ENCODE measurements around the gene OR7C1.
"Not testable (repeated sequence)": the region's sequence is repeated elsewhere in the genome, so short reads cannot be mapped to it uniquely, and the experiment has no call there.

OR7C1 gene

GRCh38 chr19:14784730-14785101 lies 50.3 kb downstream of the OR7C1 start:
- DNase-seq (ENCODE audit: low spot score): peak; percentile 32

GRCh38 chr19:14783410-14783998 lies 51.5 kb downstream of the OR7C1 start:
- not testable (repeated sequence) for DNase-seq (ENCODE audit: low spot score)

DNA sequence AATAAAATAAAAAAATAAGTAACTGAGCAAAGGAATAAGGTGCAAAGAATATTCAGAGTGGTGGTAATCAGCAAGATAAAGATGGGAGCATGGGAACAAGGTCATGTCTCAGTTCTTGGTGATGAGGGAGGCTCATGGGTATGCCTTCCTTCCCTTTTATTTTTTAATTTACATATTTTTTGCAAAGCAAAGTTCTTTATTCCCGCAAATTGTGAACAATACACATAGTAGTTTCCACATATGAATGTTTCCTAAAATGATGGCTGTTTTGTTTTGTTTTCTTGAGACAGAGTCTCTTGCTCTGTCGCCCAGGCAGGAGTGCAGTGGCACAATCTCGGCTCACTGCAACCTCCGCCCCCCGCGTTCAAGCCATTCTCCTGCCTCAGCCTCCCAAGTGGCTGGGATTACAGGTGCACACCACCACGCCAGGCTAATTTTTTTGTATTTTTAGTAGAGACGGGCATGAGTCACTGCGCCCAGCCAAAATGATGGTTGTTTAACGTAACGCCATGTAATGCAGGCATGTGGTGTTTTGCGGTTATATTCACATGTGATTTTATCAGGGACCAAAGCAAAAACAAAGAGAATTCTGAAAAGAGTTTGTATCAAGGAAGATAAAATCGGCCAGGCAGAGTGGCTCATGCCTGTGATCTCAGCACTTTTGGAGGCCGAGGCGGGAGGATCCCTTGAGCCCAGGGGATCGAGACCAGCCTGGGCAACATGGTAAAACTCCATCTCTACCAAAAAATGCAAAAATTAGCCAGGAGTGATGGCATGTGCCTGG lies 52.2 kb downstream of the OR7C1 start:
- no peak for DNase-seq (ENCODE audit: low spot score)

DNA sequence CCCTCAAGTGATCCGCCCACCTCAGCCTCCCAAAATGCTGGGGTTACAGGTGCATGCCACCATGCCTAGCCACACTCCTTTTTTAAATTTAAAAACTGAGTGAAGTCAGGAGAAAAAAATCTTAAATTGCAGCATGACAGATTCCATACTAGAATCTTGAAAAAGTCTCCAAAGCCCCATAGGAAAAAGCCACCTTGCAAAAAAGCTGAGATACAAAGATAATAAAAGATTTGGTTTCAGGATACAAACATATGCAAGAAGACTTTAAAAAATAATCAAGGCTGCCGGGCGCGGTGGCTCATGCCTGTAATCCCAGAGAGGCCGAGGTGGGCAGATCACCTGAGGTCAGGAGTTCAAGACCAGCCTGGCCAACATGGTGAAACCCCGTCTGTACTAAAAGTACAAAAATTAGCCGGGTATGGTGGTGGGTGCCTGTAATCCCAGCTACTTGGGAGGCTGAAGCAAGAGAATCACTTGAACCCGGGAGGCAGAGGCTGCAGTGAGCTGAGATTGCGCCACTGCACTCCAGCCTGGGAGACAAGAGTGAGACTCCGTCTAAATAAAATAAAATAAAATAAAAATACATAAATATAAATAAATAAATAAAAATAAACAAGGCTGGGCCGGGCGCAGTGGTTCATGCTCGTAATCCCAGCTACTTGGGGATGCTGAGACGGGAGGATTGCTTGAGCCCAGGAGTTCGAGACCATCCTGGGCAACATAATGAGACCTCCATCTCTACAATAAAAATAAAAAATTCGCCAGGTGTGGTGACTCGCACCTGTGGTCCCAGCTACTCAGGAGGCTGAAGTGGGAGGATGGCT lies 53.1 kb downstream of the OR7C1 start:
- DNase-seq (ENCODE audit: low spot score): not testable (repeated sequence)

DNA sequence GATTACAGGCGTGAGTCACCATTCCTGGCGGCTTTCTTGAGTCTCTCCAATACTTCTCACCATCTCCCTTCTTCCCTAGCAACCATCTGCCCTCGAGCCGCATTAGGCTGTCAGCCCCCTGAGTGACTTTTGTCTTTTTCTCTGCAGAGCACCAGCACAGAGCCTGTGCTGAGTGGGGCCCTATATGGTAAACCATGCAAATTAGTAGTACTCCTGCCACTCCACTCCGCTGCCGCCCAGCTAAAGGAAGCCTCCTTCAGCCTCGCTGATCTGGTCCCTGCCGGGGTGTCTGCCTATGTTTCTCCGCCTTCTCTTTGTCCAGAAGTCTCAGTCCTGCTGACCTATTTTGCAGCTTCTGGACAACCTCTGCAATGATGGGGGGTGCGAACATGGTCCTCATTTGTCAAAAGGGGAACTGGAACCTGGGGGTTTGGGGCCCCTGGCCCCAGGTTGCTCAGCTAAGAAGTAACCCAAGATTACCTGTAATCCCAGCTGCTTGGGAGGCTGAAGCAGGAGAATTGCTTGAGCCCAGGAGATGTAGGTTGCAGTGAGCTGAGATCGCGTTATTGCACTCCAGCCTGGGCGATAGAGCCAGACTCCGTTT lies 54.3 kb downstream of the OR7C1 start:
- DNase-seq (ENCODE audit: low spot score): not testable (repeated sequence)

DNA sequence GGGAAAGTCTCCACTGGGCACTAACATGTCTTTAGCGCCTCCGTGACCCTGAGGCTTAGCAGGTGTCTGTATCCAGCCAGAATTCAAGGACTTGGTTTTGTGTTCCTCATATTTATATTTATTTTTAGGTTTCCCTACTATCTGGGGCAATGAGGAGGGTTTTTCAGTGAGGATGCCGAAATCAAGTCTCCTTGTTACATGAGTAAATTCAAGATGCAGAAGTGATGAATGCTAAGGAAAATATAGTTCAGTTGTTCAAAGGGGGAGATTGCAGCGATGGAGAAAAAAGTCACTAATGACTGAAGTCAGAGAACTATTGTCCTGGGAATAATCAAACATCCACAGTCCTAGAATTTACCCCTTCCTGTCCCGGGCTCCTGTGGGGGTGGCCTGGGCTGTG lies 55.8 kb downstream of the OR7C1 start:
- DNase-seq (ENCODE audit: low spot score): no peak

DNA sequence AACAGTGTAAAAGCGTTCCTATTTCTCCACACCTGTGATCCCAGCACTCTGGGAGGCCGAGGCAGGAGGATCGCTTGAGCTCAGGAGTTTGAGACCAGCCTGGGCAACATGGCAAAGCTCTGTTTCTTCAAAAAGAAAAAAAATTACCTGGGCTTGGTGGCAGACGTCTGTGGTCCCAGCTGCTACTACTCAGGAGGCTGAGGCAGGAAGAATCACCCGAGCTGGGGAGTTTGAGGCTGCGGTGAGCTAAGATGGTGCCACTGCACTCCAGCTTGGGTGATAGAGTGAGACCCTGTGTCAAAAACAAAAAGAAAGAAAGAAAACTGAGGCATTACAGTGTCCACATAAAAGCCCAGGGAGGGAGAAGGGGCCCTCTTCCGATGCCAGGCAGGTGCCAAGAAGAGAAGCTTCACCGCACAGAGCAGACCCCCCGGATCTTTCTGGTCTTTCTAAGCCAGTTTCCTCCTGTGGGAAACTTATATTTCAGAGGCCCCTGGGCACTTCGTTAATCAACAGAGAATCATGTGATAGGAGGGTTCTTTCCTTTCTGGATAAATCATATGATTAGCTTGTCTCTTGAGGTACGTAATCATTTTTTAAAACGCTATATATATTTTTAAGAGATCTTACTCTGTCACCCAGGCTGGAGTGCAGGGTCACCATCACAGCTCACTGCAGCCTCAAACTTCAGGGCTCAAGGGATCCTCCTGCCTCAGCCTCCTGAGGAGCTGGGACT lies 56.7 kb downstream of the OR7C1 start, which contains the start of gene ADGRE2:
ADGRE2 (minus strand) TSS at position 451 of the 736 bp plus-strand sequence. CDS start 1,804 bp downstream, outside the sequence.
- not testable (repeated sequence) for DNase-seq (ENCODE audit: low spot score)

- not testable (repeated sequence) for DNase-seq (ENCODE audit: low spot score)
Observed at GRCh38 chr19:14777645-14778044, 57.3 kb downstream of the OR7C1 start.

GRCh38 chr19:14775869-14776586 lies 59.0 kb downstream of the OR7C1 start:
- DNase-seq (ENCODE audit: low spot score): no peak

DNA sequence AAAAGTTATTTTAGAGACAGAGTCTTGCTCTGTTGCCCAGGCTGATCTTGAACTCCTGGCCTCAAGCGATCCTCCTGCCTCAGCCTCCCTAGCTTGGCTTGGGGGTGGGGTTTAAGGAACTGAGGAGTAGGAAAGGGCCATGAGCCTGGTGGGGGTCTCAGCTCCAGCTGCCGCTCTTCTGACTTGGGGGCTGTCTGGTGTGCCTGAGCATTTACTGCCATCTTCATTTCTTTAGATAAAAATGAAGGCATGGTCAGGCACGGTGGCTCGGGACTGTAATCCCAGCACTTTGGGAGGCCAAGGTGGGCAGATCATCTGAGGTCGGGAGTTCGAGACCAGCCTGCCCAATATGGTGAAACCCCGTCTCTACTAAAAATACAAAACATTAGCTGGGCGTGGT lies 59.7 kb downstream of the OR7C1 start:
- not testable (repeated sequence) for DNase-seq (ENCODE audit: low spot score)

DNA sequence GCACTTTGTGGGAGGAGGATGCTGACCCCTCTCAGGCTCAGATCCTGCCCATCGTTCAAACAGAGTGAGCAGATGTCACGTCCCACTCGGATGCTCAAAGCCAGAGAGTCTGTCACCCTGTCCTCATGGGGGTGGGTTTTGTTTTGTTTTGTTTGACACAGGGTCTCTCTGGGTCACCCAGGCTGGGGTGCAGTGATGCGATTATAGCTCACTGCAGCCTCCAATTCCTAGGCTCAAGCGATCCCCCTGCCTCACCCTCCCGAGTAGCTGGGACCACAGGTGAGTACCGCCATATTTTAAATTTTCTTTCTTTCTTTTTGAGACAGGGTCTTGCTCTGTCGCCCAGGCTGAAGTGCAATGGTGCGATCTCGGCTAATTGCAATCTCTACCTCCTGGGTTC lies 60.6 kb downstream of the OR7C1 start:
- no peak for DNase-seq (ENCODE audit: low spot score)

DNA sequence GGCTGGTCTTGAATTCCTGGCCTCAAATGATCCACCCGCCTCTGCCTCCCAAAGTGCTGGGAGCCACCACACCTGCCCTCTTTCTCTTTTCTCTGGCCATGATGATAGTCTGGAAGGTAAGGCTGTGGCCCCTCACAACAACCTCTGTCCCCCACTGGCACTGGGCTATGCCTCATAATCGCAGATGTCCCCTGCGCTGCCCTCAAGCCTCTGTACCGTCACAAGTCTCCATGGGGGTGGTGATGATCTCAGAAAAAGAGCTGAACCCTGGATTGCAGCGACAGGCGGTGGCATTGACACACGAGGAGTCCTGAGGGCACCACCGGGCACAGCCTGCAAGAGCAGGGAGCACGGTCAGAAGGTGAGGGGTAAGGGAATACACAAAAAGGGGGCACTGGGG lies 61.3 kb downstream of the OR7C1 start:
- DNase-seq (ENCODE audit: low spot score): not testable (repeated sequence)

DNA sequence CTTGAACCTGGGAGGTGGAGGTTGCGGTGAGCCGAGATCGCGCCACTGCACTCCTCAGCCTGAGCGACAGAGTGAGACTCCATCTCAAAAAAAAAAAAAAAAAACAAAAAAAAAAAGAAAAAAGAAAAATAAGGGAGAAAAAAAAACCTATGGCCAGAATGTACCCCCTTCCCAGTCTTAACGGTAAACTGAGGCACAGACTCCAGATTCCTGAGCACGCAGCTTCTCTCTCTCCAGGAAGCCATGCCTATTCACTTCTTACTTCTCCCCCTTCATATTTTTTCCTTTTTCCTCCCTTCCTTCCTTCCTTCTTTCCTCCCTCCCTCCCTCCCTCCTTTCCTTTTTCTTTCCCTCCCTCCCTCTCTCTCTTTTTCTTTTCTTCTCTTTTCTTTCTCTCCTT lies 62.0 kb downstream of the OR7C1 start:
- no peak for DNase-seq (ENCODE audit: low spot score)

- DNase-seq (ENCODE audit: low spot score): no peak
Observed at GRCh38 chr19:14772467-14772866, 62.5 kb downstream of the OR7C1 start.

GRCh38 chr19:14770944-14771839 lies 63.8 kb downstream of the OR7C1 start:
- DNase-seq (ENCODE audit: low spot score): no peak

DNA sequence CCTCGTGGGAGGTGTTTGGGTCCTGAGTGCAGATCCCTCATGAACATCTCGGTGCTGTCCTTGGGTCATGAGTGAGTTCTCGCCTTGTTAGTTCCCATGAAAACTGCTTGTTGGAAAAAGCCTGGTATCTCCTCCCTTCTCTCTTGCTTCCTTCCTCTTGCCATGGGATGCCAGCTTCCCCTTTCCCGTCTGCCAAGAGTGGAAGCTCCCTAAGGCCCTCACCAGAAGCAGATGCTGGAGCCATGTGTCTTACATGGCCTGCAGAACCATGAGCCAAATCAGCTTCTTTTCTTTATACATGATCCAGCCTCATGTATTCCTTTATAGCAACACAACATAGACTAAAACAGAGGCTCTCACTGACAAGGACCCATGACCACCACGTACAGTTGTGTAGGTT lies 64.8 kb downstream of the OR7C1 start:
- DNase-seq (ENCODE audit: low spot score): no peak

- no peak for DNase-seq (ENCODE audit: low spot score)
Observed at GRCh38 chr19:14769201-14769600, 65.8 kb downstream of the OR7C1 start.

- DNase-seq (ENCODE audit: low spot score): no peak
Observed at GRCh38 chr19:14768001-14768400, 67.0 kb downstream of the OR7C1 start.

DNA sequence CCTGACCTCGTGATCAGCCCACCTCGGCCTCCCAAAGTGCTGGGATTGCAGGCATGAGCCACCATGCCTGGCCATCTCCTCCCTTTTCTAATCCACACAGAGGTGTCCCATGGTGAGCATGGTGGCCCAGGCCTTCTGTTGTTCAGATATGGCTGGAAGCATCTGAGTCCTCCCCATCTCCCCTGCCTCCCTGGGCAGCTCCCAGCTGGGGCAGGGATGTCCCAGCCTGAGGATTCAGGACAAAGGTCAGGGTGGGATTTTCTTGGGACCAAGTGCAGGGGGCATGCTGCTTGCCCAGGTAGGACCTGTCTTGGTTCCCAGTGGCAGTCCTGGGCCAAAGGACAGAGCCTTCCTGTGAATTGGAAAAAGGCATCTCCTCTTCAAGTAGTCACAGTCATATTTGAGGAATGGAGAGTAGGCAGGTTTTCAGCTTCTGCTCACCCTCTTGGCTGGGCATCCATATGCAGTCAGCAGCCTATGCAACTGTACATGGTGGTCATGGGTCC lies 67.5 kb downstream of the OR7C1 start:
- no peak for DNase-seq (ENCODE audit: low spot score)

DNA sequence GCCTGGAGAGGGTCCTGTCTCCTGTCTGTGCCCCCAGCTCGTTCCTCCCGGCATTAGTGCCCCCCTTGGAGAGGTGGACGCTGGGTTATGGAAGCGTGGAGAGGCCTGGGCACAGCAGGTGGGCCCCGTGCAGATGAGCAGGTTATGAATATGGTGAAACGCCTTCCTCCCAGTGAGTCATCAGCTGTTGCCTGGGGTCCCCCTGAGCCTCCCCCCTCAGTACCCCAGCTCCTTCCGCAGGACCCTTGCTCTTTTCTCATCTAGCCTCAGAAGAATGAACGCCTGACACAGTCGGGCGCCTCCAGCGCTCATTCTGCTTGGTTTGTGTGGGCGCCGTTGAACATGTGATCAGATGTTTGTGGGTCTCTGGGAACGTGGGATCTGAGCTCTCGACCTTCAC lies 69.1 kb downstream of the OR7C1 start:
- DNase-seq (ENCODE audit: low spot score): not testable (repeated sequence)

Data from RKO (cell line).